H1 (cell line): Measurements from ENCODE around the gene WNT9A. TPM values are rescaled to one million over a fixed set of nuclear protein-coding genes. Genes with fewer than 3 reads are reported as not detected.

Experiments
- CREB1 ChIP-seq: IDR thresholded peaks from 2 replicates; pipeline ENCODE4 v1.6.1; 2012; ENCODE audit warnings: inconsistent platforms
- CTBP2 ChIP-seq: IDR thresholded peaks from 2 replicates; pipeline ENCODE4 v1.7.0; 2011; ENCODE audit warnings: borderline replicate concordance, mild to moderate bottlenecking, moderate library complexity, mixed read lengths, low read length; ENCODE audit not compliant: insufficient read depth, insufficient read length
- CTCF ChIP-seq, 3 experiments: IDR thresholded peaks; 1 replicate in 2 of 3; 2 replicates in 1 of 3; pipeline versions ENCODE4 v1.5.1 to v1.6.1; 2011; ENCODE audit warnings: low read length in 3 of 3, mild to moderate bottlenecking in 3 of 3, inconsistent platforms in 2 of 3, low read depth in 1 of 3, moderate library complexity in 1 of 3; ENCODE audit not compliant: insufficient read depth in 1 of 3; ENCODE audit errors: control extremely low read depth in 1 of 3
- FOSL1 ChIP-seq: IDR thresholded peaks from 2 replicates; pipeline ENCODE4 v1.6.1; 2011; ENCODE audit warnings: mild to moderate bottlenecking, low read depth, low read length, moderate library complexity; ENCODE audit not compliant: insufficient read depth
- KDM4A ChIP-seq: IDR thresholded peaks from one replicate; pipeline ENCODE4 v1.7.1; 2012; ENCODE audit warnings: low read depth, mild to moderate bottlenecking, moderate library complexity, low read length, inconsistent platforms; ENCODE audit not compliant: severe bottlenecking
- RBBP5 ChIP-seq: IDR thresholded peaks from 2 replicates; pipeline ENCODE4 v1.7.1; 2012; ENCODE audit warnings: low read depth, mild to moderate bottlenecking, inconsistent platforms, low read length, moderate library complexity, borderline replicate concordance
- RFX5 ChIP-seq: IDR thresholded peaks from 2 replicates; pipeline ENCODE4 v1.6.1; 2011; ENCODE audit warnings: low read depth, low read length, improper control_type of control experiment, borderline replicate concordance
- RXRA ChIP-seq: IDR thresholded peaks from 2 replicates; pipeline ENCODE4 v1.6.1; 2011; ENCODE audit warnings: low read depth, mild to moderate bottlenecking, low read length, moderate library complexity; ENCODE audit not compliant: insufficient read depth
- SIRT6 ChIP-seq: IDR thresholded peaks from one replicate; pipeline ENCODE4 v1.7.1; 2012; ENCODE audit warnings: low read length, inconsistent platforms
- YY1 ChIP-seq: IDR thresholded peaks from 2 replicates; pipeline ENCODE4 v1.6.1; 2011; ENCODE audit warnings: low read depth, mild to moderate bottlenecking, low read length
- polyA plus RNA-seq, 7 experiments: library from polyadenylated mRNA; depleted of rRNA in 3 of 7; stranded (reverse) in 5 of 7; unstranded in 2 of 7; fragments of >200 nt in 5 of 7; fragments of 200-250 nt in 2 of 7; gene quantifications; 1 replicate in 5 of 7; 2 replicates in 1 of 7; 4 replicates in 1 of 7; pipeline versions ENCODE4 v1.2.1 to v1.2.3, GENCODE V29; 2011 to 2013; ENCODE audit warnings: missing spikeins in 2 of 7, mixed read lengths in 2 of 7
- total RNA-seq: library from RNA; stranded (reverse); fragmentation: NEBNext Ultra II Directional; extraction: Animal tissue kit (Norgen Biotek cat#: 25700); gene quantifications from 2 replicates; pipeline ENCODE4 v1.2.1, GENCODE V29; 2021

Gene WNT9A
- total and polyA plus RNA-seq, 2 of the 8 experiments (the other 6 are each of a cell fraction or from before 2014, with no cell fraction given), result 1.1 to 1.5 TPM

DNA sequence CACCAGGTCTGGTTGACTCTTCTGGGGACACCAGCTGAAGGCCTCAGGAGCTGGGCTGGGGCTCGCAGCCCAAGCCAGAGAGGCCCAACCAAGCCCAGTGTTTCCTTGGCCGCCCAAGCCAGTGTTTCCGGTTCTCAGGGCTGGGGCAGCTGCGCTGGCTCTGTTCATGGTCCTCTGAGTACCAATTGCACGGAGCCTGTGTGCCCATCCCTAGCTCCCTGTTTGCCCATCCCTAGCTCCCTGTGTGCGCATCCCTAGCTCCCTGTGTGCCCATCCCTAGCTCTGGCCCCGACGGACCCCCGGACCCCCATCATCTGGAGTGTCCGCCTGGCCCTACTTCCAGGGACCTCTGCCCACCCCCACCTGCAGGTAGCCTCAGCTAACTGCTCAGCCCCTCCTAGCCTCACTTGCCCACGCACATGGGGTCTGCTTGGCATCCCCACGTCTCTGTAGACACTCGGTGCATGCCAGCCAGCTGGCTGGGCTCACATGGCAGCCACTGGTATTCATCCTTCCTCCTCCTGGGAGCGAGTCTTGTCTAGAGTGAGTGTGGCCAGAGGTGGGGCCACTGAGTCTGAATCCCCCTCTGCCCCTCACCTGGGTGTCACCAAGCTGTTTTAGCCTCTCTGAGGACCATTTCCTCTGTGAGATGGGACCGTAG is 64.0 kb downstream of the WNT9A start (continued):
- TF ChIP-seq CTCF (IDR thresholded peaks at IDR 0.05; ENCODE audit: control extremely low read depth in 1 of 3, insufficient read depth in 1 of 3, low read depth in 1 of 3, low read length in 3 of 3), result no peak
- no peak for TF ChIP-seq CREB1
- no peak for TF ChIP-seq SIRT6
- no peak for TF ChIP-seq RXRA
- no peak for TF ChIP-seq CTBP2
- TF ChIP-seq RFX5, result no peak
- no peak for TF ChIP-seq YY1
- no peak for TF ChIP-seq FOSL1
- no peak for TF ChIP-seq RBBP5
- TF ChIP-seq KDM4A, result no peak
